Erythroblast (primary cell): ENCODE results near the gene UROD.
A peak's percentile ranks its signal among the peaks of the same experiment; 100 is the strongest.
"Not testable (repeated sequence)": the region's sequence is repeated elsewhere in the genome, so short reads cannot be mapped to it uniquely, and the experiment has no call there.

Source experiments
- DNase-seq, 2 experiments: peaks; one replicate each; lab custom pipeline; 2025; lab: John Stamatoyannopoulos, UW
- GATA1 ChIP-seq: IDR thresholded peaks from 2 replicates; pipeline ENCODE4 v1.6.1; 2011; ENCODE audit warnings: low read depth, mild to moderate bottlenecking, control low read depth, low read length, moderate library complexity
- POLR2A ChIP-seq: IDR thresholded peaks from 2 replicates; pipeline ENCODE4 v1.6.1; 2011; ENCODE audit warnings: mild to moderate bottlenecking, low read length

The UROD gene

DNA sequence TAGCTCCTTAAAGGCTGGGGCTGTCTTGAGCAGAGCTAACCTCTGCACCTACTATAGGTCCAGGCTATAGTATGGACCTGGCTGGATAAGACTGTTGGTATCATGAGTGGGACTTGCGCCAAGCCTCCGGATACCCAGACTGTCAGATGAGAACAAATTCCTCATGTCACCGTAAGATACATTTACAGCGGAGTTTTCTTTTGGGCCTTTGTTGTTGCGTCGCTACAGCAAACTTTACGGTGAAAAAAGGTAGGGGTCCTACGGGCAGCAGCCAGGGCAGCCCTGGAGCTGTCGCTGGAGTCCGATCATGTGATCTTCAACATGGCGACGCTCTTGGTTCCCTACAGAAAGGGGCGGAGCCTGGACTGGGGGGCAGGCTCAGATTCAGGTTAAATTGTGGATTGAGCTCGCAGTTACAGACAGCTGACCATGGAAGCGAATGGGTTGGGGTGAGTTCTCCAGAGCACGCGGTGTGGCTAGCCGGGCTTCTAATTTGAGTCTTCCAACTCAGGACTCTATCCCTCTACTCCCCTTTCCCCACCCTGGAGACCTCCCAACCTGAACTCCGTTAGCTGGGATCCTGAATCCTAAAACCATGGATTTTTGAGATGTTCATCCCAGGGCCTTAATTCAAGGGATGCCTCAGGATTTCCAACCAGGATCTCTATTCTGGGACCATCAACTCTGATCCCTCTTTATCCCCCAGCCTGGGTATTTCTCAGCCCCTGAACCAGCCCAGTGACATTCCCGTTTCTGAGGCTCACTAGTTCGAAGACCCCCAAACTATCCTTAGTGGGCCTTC lies at the start of gene UROD:
UROD (plus strand) TSS at position 418 of the 802 bp plus-strand sequence; CDS start at position 430, 12 bp downstream.
- TF ChIP-seq GATA1 (no peak), POLR2A (peak; percentile 95)
- DNase-seq: peak; percentile 98 to 99

DNA sequence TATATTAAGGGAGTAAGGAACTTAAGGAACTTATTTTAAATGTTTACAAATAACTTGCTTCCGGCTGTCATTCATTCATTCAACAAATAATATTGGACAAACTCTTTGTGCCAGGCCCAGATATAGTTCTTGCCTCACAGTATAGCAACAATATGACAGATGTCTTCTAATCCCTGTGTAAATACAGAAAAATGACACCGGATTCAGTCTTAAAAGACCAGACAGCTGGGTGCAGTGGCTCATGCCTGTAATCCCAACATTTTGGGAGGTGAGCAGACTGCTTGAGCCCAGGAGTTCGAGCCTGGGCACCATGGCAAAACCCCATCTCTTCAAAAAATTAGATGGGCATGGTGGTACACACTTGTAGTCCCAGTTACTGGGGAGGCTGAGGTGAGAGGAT lies 49.3 kb upstream of the UROD start:
- no peak for DNase-seq
- TF ChIP-seq POLR2A: no peak
- no peak for TF ChIP-seq GATA1

DNA sequence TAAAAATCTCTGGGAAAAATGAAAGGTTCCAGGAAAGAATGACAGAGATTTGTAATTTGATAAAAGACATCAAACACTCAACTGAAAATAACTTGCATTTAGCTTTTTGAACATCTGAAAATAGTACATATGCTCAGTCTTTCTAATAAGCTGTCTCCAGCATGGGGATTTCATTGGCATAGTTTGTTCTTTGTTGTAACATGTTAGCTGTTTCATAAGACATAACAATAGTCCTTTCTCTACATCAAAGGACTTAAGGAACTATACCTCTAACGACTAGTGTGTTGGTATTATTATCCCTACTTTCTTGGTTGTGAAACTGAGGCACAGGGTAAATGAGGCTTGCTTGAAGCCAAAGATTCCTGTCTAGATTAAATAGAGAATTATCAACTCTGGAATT lies 47.7 kb upstream of the UROD start:
- DNase-seq: no peak
- no peak for TF ChIP-seq POLR2A
- TF ChIP-seq GATA1: no peak

DNA sequence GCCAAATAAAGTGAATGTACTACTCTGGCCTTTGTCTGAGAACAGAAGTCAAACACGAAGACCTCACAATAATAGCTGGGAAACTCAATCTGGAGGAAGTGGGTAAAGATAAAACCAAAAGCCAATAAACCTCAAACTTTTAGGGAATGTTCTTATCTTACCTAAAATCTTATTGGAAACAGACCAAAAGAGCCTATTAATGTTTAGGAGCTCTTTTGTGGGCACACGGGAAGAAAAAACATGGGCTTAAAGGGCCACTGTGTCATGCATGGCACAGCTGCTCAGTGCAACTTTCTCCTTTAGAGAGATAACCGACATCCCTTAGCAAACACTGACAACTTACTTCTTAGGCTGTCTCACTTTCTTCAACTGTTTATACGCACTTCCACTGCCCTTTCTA lies 41.7 kb upstream of the UROD start:
- no peak for DNase-seq
- TF ChIP-seq GATA1: no peak
- no peak for TF ChIP-seq POLR2A

DNA sequence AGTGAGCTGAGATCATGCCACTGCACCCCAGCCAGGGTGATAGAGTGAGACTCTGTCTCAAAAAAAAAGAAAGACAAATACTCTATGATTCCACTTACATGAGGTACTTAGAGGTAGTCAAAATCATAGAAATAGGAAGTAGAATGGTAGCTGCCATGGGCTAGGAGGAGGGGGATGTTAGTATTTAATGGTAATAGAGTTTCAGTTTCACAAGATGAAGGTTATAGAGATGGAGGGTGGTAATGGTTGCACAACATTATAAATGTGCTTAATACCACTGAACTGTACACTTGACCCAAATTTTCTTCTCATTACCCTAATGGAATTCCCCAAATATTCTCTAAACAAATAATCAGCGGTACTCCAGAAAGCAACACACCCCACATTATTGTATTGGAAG lies 38.4 kb upstream of the UROD start:
- TF ChIP-seq POLR2A (no peak), GATA1 (no peak)
- DNase-seq: no peak

DNA sequence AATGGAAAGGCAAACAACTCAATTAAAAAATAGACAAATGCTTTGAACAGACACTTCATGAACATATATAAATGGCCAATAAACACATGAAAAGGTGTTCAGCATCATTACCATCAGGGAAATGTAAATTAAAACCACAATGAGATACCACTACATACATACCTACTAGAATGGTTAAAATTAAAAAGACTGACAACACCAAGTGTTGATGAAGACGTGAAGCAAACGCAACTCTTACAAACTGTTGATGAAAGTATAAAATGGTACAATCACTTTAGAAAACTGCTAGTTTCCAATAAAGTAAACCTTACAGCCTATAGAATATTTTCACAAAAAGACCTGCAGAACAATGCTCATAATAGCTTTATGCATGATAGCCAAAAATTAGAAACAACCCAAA lies 35.8 kb upstream of the UROD start:
- TF ChIP-seq POLR2A (no peak), GATA1 (no peak)
- DNase-seq: no peak

DNA sequence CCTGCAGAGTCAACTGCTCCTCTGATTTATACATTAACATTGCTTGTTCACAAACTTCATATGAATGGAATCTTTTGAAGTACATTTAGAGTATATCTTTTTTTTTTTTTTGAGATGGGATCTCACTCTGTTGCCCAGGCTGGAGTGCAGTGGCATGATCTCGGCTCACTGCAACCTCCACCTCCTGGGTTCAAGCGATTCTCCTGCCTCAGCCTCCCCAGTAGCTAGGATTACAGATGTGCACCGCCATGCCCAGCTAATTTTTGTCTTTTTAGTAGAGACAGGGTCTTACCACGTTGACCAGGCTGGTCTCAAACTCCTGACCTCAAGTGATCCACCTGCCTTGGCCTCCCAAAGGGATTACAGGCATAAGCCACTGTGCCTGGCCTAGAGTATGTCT lies 34.7 kb upstream of the UROD start:
- not testable (repeated sequence) for DNase-seq

DNA sequence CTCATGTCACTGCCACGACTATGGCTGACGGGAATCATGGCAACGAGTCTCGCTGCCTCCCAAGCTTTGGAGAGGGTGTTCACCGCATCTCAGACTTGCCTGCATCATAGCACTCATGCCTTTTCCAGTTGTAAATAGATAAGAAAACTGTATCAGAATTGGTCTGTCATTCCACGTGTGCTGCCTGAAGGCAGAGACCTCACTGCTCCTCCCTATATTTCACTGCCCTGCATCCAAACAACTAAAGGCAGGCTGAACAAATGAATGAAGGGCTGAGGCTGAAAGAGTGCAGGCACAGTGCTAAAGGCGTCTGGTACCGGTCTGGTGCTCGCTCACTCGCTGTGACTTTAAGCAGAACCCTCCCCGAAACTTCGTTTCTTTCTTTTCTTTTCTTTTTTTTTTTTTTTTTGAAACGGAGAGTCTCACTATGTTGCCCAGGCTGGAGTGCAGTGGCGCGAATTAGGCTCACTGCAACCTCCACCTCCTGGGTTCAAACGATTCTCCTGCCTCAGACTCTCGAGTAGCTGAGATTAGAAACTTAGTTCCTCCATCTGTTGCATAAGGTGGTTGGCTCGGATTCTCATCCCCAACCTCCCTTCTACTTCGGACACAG lies 26.2 kb upstream of the UROD start:
- TF ChIP-seq POLR2A (no peak), GATA1 (no peak)
- DNase-seq: peak; percentile 79 to 85

DNA sequence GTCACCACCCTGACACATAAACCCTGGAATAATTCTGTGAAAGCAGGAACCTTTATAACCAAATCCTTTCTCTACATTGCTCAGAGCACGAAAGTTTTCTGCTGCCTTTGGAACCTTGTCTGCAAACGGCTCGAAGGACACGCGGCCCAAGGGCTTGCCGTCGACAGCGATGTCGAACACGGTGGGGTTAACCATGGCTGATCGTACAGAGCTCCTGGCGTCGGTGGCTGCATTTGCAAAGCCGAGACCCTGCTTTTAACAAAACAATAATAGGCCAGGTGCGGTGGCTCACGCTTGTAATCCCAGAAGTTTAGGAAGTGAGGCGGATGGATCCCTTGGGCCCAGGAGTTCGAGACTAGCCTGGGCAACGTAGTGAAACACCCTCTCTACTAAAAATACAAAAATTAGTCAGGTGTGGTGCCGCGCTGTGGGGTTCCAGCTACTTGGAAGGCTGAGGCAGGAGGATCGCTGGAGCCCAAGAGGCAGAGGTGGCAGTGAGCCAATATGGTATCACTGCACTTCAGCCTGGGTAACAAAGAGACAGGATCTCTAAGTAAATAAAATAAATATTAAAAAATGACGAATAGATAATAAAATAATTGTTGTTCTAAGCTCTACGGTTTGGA lies 23.4 kb upstream of the UROD start:
- no peak for TF ChIP-seq GATA1
- no peak for TF ChIP-seq POLR2A

DNA sequence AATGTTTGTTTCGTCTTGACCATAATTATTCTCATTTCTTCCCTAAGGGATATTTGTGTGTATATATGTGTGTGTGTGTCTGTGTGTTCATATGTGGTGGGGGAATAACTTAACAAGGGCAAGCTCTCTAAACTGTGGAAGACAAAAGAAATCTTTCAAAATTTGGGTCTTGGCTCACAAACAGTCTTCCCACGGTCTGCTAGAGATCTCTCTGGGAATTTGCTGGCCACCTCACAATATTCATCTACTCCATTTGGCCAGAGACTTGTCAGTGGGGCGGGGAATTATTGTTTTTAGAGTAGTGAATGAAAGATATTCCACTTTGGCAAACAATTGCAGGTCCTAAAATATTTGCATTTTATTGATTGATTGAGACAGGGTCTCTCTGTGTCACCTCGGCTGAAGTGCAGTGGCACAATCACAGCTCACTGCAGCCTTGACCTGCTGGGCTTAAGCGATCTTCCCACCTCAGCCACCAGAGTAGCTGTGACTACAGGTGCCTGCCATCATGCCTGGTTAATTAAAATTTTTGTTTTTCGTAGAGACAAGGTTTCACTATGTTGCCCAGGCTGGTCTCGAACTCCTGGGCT lies 17.6 kb upstream of the UROD start:
- DNase-seq: no peak
- TF ChIP-seq POLR2A (no peak), GATA1 (no peak)

More for the DNA sequence above, 23.4 kb upstream of the UROD start:
- DNase-seq: no peak

DNA sequence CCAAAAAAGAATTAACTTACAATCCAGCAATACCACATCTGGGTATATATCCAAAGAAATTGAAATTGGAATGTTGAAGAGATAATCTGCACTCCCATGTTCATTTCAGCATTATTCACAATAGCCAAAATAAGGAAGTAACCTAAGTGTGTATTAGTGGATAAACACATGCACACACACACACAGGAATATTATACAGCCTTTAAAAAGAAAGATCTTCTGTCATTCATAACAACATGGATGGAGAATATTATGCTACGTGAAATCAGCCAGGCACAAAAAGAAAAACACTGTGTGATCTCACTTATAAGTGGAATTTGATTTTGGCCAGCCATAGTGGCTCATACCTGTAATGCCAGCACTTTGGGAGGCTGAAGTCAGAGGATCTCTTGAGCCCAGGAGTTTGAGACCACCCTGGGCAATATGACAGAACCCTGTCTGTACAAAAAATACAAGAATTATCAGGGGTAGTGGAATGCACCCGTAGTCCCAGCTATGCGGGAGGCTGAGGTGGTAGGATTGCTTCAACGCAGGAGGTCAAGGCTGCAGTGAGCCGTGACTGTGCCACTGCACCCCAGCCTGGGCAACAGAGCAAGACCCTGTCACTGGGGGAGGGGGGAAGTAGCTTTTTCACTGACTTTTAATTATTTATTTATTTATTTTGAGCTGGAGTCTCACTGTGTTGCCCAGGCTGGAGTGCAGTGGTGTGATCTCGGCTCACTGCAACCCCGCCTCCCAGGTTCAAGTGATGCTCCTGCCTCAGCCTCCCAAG lies 16.4 kb upstream of the UROD start:
- DNase-seq: no peak
- TF ChIP-seq POLR2A: no peak
- no peak for TF ChIP-seq GATA1

DNA sequence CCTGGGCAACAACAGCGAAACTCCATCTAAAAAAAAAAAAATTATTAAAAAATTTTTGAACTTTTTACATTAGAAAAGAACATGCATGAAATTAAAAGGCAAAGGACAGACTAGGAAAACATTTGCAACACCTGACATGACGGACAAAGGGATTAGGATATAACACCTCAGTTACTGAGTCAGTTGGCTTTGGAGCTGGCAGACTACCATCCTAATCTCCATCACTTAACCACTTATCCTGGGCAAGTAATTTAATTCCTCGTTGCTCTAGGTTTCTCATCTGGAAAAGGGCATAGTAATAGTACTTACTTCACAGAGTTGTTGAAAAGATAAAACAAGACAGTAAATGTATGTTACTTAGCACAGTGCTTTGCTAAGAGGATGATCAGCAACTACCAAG lies 12.8 kb upstream of the UROD start:
- TF ChIP-seq POLR2A (no peak), GATA1 (no peak)
- no peak for DNase-seq

DNA sequence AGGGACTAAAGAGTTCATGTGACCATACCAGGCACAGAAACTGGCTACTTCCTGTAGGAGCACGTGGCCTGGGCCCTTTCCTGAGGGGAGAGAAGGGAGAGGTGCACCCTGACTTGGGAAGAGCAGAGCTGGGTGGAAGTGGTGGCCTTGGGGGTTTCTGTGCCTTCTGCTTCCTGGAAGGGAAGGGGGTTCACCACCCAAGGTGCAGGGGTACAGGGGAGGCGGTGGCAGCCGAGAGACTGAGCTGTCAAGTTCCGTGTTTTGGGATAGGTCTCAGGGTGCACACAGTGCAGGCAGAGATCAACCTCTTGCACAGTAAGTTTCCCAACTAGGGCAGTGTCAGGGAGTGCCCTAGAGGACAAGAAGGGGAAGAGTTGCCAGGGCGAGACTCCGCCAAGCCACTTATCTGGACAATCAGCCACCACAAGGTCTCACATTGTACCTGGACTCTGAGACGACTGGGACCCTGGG lies 11.0 kb upstream of the UROD start:
- TF ChIP-seq GATA1 (no peak), POLR2A (no peak)
- DNase-seq: no peak

DNA sequence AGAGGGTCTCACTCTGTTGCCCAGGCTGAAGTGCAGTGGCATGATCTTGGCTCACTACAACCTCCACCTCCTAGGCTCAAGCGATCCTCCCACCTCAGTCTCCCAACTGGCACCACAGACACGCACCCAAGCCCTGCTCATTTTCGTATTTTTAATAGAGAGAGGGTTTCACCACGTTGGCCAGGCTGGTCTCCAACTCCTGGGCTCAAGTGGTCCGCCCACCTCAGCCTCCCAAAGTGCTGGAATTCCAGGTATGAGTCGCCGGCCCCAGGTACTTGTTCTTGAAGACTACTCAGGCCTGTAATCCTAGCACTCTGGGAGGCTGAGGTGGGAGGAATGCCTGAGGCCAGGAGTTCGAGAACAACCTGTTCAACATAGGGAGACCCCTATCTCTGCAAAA lies 10.5 kb upstream of the UROD start:
- DNase-seq: not testable (repeated sequence)
